Astrocyte (in vitro differentiated cells and primary cell): ENCODE data around the gene PADI3. TPM values are rescaled to one million over a fixed set of nuclear protein-coding genes. Genes with fewer than 3 reads are reported as not detected.

ENCODE experiments used
- DNase-seq: peaks from one replicate; pipeline ENCODE4 v3.0.0-alpha.2; 2010; ENCODE audit warnings: low read depth
- FAIRE-seq: peaks from 2 replicates; lab custom pipeline; 2011; peaks lifted over from hg19 to GRCh38; lab: Jason Lieb, UNC
- H2AFZ ChIP-seq: 2 replicates; pipeline ENCODE4 v1.6.0; 2012; ENCODE audit warnings: low read depth, low read length, inconsistent platforms
- H3K27ac ChIP-seq: 2 replicates; pipeline ENCODE4 v1.5.1; 2011; ENCODE audit warnings: low read depth, low read length, inconsistent platforms
- H3K27me3 ChIP-seq: 2 replicates; pipeline ENCODE4 v1.6.0; 2011; ENCODE audit warnings: low read length, inconsistent platforms; ENCODE audit not compliant: insufficient read depth
- H3K36me3 ChIP-seq: 2 replicates; pipeline ENCODE4 v1.5.1; 2011; ENCODE audit warnings: low read length, inconsistent platforms; ENCODE audit not compliant: insufficient read depth
- H3K4me1 ChIP-seq: 2 replicates; pipeline ENCODE4 v1.5.1; 2011; ENCODE audit warnings: low read length, inconsistent platforms; ENCODE audit not compliant: insufficient read depth
- H3K4me2 ChIP-seq: 2 replicates; pipeline ENCODE4 v1.6.0; 2012; ENCODE audit warnings: low read length, inconsistent platforms
- H3K4me3 ChIP-seq: 2 replicates; pipeline ENCODE4 v1.5.1; 2011; ENCODE audit warnings: low read depth, mild to moderate bottlenecking, low read length, inconsistent platforms; ENCODE audit not compliant: insufficient read depth
- H3K79me2 ChIP-seq: 2 replicates; pipeline ENCODE4 v1.6.0; 2012; ENCODE audit warnings: mild to moderate bottlenecking, low read length, inconsistent platforms; ENCODE audit not compliant: insufficient read depth
- H3K9ac ChIP-seq: 2 replicates; pipeline ENCODE4 v1.6.0; 2012; ENCODE audit warnings: mild to moderate bottlenecking, low read length, inconsistent platforms
- H3K9me3 ChIP-seq: 2 replicates; pipeline ENCODE4 v1.5.1; 2012; ENCODE audit warnings: low read depth, mild to moderate bottlenecking, low read length, inconsistent platforms; ENCODE audit not compliant: insufficient read depth
- H4K20me1 ChIP-seq: 2 replicates; pipeline ENCODE4 v1.6.0; 2012; ENCODE audit warnings: low read length, inconsistent platforms; ENCODE audit not compliant: insufficient read depth
- H3K27ac Mint-ChIP-seq: one replicate; pipeline ENCODE4 v1.8.0; 2021; ENCODE audit warnings: mild to moderate bottlenecking, mixed read lengths; ENCODE audit not compliant: unreplicated experiment
- H3K27me3 Mint-ChIP-seq: one replicate; pipeline ENCODE4 v1.8.0; 2021; ENCODE audit warnings: low read depth, mixed read lengths; ENCODE audit not compliant: unreplicated experiment
- H3K36me3 Mint-ChIP-seq: one replicate; pipeline ENCODE4 v1.8.0; 2021; ENCODE audit warnings: low read depth, mixed read lengths; ENCODE audit not compliant: unreplicated experiment
- H3K4me1 Mint-ChIP-seq: one replicate; pipeline ENCODE4 v1.8.0; 2021; ENCODE audit warnings: low read depth, mixed read lengths; ENCODE audit not compliant: unreplicated experiment
- H3K4me3 Mint-ChIP-seq: one replicate; pipeline ENCODE4 v1.8.0; 2021; ENCODE audit warnings: mild to moderate bottlenecking, moderate library complexity, mixed read lengths; ENCODE audit not compliant: unreplicated experiment
- H3K9me3 Mint-ChIP-seq: one replicate; pipeline ENCODE4 v1.8.0; 2021; ENCODE audit warnings: mild to moderate bottlenecking, mixed read lengths; ENCODE audit not compliant: unreplicated experiment
- EZH2 ChIP-seq: IDR thresholded peaks from 2 replicates; pipeline ENCODE4 v1.6.1; 2012; ENCODE audit warnings: mild to moderate bottlenecking, low read length, inconsistent platforms; ENCODE audit not compliant: insufficient read depth
- total RNA-seq: library from RNA; stranded (reverse); gene quantifications from 2 replicates; pipeline ENCODE4 v1.2.1, GENCODE V29; 2021
- TF ChIP-seq, protein P1 (sequence below): IDR thresholded peaks from 2 replicates; pipeline ENCODE4 v1.5.1; 2011; ENCODE audit warnings: low read depth, mild to moderate bottlenecking, inconsistent platforms, low read length, moderate library complexity; ENCODE audit not compliant: insufficient read depth

PADI3 gene
- total RNA-seq, 1 donor from 2014 or later: 0.09 TPM

DNA sequence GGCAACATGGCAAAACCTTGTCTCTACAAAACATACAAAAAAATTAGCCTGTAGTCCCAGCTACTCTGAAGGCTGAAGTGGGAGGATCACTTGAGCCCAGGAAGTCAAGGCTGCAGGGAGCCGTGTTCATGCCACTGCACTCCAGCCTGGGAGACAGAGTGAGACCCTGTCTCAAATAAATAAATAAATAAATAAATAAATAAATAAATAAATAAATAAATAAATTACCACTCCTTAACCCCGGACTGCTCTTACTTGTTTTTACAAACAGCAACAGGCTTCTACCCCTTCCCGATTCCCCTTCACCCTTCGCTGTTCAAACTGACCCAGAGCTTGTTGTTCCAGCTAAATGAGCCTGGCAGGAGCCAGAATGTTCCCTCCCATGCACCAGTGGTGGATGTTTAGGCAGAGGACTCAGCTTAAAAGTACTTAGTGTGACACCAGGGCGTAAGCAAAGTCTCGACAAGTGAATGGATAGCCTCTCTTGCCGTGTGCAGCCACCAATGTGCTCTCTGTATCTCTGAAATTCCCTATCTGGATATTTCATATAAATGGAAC is 21.5 kb upstream of the PADI3 start:
- no peak overlapping the region for H3K27ac Mint-ChIP-seq
- Histone ChIP-seq H3K9me3 (no peaks in the 10 kb centered on the region), H3K4me2 (no peak overlapping the region), H3K79me2 (no peaks in the 10 kb centered on the region), H3K9ac (no peak overlapping the region), H4K20me1 (no peaks in the 10 kb centered on the region), H2AFZ (no peak overlapping the region), H3K4me3 (no peak overlapping the region), H3K27ac (no peak overlapping the region), H3K27me3 (no peaks in the 10 kb centered on the region), H3K36me3 (no peaks in the 10 kb centered on the region), H3K4me1 (peaks cover 10% of the 10 kb centered on the region)
- no peaks in the 10 kb centered on the region for H3K4me1 Mint-ChIP-seq
- TF ChIP-seq, protein P1, sequence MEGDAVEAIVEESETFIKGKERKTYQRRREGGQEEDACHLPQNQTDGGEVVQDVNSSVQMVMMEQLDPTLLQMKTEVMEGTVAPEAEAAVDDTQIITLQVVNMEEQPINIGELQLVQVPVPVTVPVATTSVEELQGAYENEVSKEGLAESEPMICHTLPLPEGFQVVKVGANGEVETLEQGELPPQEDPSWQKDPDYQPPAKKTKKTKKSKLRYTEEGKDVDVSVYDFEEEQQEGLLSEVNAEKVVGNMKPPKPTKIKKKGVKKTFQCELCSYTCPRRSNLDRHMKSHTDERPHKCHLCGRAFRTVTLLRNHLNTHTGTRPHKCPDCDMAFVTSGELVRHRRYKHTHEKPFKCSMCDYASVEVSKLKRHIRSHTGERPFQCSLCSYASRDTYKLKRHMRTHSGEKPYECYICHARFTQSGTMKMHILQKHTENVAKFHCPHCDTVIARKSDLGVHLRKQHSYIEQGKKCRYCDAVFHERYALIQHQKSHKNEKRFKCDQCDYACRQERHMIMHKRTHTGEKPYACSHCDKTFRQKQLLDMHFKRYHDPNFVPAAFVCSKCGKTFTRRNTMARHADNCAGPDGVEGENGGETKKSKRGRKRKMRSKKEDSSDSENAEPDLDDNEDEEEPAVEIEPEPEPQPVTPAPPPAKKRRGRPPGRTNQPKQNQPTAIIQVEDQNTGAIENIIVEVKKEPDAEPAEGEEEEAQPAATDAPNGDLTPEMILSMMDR: no peak
- no peak for TF ChIP-seq EZH2
- no peak overlapping the region for H3K4me3 Mint-ChIP-seq
- no peaks in the 10 kb centered on the region for H3K36me3 Mint-ChIP-seq
- no peak for FAIRE-seq
- peaks cover 2% of the 10 kb centered on the region for H3K9me3 Mint-ChIP-seq
- peaks cover 29% of the 10 kb centered on the region for H3K27me3 Mint-ChIP-seq
- no peak for DNase-seq

DNA sequence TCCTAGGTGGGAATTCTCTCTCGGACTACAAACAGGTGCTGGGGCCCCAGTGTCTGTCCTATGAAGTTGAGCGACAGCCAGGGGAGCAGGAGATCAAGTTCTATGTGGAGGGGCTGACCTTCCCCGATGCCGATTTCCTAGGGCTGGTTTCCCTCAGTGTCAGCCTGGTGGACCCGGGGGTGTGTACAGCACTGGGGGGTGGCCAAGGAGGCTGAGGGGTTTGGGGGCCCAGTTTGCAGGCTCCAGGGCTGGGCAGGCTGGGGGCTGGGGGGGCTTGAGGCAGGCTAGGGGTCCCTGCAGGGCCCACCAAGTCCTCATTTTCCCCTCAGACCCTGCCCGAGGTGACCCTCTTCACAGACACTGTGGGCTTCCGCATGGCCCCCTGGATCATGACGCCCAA is 20.3 kb upstream of the PADI3 start:
- H3K4me2 ChIP-seq: no peak overlapping the region
- no peak for FAIRE-seq
- no peaks in the 10 kb centered on the region for H3K9me3 ChIP-seq

DNA sequence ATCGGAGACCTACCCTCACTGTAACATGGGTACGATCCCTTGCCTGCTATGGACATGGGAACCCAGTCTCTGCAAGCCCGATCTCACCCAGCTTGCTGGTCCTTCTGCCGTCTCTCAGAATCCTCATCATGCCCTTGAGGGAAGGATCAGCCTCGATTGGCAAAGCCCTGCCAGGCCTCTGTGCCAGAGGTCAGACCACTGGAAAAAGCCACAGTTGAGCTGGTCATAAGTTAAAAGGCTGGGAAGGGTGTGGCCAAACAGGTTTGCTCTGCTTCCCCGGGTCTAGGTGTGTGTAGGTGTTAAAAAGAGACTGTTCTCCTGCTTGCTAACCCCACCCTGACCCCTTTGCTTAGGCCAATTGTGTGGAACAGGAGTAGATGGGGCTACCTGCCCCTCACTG is 19.5 kb upstream of the PADI3 start:
- H4K20me1 ChIP-seq: no peaks in the 10 kb centered on the region
- no peak overlapping the region for H3K27ac ChIP-seq
- H3K9ac ChIP-seq: no peak overlapping the region
- Mint-ChIP-seq H3K4me1 (no peaks in the 10 kb centered on the region), H3K27me3 (peaks cover 19% of the 10 kb centered on the region), H3K27ac (no peak overlapping the region), H3K4me3 (no peak overlapping the region), H3K36me3 (no peaks in the 10 kb centered on the region), H3K9me3 (no peaks in the 10 kb centered on the region)
- DNase-seq: no peak
- no peaks in the 10 kb centered on the region for H3K27me3 ChIP-seq
- FAIRE-seq: no peak
- no peak for TF ChIP-seq EZH2
- TF ChIP-seq, protein P1: no peak
- peaks cover 30% of the 10 kb centered on the region for H3K4me1 ChIP-seq
- H3K4me2 ChIP-seq: no peak overlapping the region
- H2AFZ ChIP-seq: no peak overlapping the region
- H3K79me2 ChIP-seq: no peaks in the 10 kb centered on the region
- H3K9me3 ChIP-seq: no peaks in the 10 kb centered on the region
- no peak overlapping the region for H3K4me3 ChIP-seq
- H3K36me3 ChIP-seq: no peaks in the 10 kb centered on the region

More for the DNA sequence above, 20.3 kb upstream of the PADI3 start:
- no peaks in the 10 kb centered on the region for H3K36me3 Mint-ChIP-seq
- H3K9ac ChIP-seq: no peak overlapping the region
- H4K20me1 ChIP-seq: no peaks in the 10 kb centered on the region
- TF ChIP-seq, protein P1: no peak
- TF ChIP-seq EZH2: no peak
- H3K27ac Mint-ChIP-seq: no peak overlapping the region
- H3K4me3 ChIP-seq: no peak overlapping the region
- H3K79me2 ChIP-seq: no peaks in the 10 kb centered on the region
- no peak for DNase-seq
- no peak overlapping the region for H2AFZ ChIP-seq
- H3K4me1 ChIP-seq: peaks cover 22% of the 10 kb centered on the region
- H3K27me3 ChIP-seq: no peaks in the 10 kb centered on the region
- no peaks in the 10 kb centered on the region for H3K36me3 ChIP-seq
- H3K27ac ChIP-seq: no peak overlapping the region
- H3K27me3 Mint-ChIP-seq: peaks cover 22% of the 10 kb centered on the region
- no peaks in the 10 kb centered on the region for H3K4me1 Mint-ChIP-seq
- H3K4me3 Mint-ChIP-seq: no peak overlapping the region
- H3K9me3 Mint-ChIP-seq: no peaks in the 10 kb centered on the region
